NCI-H526 (cell line): ENCODE results near the gene AKAP8.
"Not testable (repeated sequence)": the region's sequence is repeated elsewhere in the genome, so short reads cannot be mapped to it uniquely, and the experiment has no call there.

ENCODE experiments used
- DNase-seq, 2 experiments: peaks; one replicate each; lab custom pipeline; 2025; lab: John Stamatoyannopoulos, UW

The AKAP8 gene

DNA sequence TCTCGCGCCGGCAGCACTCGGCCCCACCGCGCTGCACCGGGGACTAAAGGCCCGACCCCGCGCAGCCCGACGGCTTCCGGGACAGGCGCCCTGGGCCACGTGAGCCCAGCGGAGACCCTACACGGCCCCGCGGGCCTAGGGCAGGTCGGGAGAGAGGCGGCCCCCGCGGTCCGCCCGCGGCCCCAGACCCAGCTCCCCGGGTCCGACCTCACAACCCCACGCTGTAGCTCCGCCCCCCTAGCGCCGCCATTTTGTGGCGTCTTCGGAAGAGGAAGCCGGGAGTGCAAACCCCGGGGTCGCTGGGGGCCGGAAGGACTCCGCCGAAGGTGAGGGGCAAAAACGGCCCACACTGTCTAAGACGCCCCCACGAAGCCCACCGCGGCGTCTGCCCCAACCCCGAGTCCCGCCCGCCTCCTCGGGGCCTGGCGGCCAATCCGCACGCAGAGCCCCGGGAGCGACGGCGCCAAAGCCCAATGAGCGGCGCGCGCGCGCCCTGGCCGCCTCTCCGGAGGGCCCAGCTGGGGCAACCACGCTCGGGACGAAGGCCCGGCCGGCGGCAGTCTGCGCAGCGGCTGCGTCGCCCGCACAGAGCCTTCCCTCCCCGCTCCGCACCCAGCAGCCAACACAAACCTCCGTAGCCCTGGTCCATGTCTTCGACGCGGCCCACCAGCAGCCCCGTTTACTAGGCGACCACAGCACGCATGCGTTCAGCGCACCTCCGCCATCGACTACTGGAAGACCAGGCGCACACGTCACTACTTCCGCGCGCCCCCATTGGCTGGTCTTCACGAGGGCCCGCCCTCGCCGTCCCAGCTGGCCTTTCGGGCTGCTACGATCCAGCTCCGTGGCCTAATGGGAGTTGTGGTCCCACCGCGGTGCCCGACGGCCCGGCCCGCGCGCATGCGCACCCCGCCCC is at the start of gene AKAP8:
TSS of gene AKAP8 (minus strand) at position 705 of the 916 bp plus-strand sequence. CDS start at position 649, 56 bp downstream.
- DNase-seq = peak; percentile 89 to 95

DNA sequence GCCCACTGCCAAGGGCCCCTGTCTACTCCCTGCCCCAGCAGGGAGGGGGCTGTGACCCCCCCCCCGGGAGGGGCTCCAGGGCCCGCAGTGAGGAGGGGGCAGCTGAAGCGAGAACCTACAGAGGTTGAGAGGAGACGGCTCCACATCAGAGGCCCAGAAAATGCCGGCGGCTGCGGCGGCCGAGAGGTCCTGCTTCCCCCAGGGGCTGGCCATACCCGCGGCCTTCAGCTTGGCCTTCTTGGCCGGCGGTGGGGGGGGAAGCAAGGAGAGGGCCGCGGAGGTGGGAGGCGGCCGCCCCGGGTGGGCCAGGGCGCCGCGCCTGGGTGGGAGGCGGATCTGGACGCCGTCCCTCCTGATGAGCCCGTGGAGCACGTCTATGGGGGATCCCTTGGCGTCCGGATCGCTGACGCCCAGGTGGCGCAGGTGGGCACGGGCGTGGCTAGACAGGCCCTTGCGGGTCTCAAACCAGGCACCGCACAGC is 48.4 kb upstream of the AKAP8 start:
- no peak for DNase-seq

DNA sequence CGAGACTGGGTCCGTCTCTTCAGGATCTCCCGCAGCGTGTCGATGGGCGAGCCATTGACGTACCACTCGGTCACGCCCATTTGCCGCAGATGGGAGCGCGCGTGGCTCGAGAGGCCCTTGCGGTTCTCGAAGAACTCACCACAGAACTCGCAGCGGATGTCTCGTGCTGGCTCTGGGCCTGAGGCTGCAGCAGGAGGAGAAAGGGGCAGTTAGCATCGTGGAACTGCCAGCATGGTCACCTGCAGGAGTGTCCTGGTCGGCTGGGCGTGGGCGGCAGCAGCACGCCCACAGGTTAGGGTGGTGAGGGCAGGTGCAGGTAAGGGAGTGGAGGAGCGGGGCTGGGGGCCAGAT is 47.7 kb upstream of the AKAP8 start:
- no peak for DNase-seq

DNA sequence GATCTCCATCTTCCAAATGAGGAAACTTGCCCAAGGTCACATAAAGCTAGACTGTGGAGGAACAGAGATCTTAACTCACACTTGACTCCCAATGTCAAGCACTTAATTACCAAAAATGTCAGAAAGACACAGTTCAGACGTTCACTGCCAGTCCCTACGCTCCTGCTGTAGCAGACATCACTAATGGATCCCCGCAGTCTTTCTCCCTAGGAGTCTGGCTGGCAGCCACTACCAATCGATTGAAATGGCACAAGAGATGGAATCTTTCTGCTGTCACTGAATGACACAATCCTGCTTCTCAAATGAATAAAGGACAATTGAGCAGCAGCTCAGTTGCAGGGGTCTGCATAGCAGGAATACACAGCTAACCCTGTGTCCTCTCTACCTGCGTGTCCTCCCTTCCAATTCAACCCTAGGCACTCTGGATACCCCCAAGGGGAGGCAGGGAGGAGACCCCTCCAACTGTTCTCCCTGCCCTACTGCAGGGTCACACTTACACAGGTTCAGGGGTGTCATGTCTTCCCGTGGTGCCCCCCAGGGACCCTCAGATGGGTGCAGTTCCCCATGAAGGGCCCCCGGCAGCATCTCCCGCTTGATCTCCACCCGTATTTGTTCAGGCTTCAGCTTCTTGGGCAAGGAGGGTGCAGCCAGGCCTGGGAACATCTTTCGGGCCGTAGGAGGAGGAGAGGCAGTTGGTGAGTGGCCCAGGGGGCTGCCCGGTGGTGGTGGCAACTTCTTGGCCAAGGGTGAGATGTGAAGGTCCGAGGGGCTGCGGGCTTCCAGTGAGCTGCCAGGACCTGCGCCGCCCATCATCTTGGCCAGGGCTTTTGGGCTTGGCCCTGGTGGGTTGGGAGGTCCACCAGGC is 47.1 kb upstream of the AKAP8 start:
- peak in 1 of 2 experiments; percentile 2 for DNase-seq

DNA sequence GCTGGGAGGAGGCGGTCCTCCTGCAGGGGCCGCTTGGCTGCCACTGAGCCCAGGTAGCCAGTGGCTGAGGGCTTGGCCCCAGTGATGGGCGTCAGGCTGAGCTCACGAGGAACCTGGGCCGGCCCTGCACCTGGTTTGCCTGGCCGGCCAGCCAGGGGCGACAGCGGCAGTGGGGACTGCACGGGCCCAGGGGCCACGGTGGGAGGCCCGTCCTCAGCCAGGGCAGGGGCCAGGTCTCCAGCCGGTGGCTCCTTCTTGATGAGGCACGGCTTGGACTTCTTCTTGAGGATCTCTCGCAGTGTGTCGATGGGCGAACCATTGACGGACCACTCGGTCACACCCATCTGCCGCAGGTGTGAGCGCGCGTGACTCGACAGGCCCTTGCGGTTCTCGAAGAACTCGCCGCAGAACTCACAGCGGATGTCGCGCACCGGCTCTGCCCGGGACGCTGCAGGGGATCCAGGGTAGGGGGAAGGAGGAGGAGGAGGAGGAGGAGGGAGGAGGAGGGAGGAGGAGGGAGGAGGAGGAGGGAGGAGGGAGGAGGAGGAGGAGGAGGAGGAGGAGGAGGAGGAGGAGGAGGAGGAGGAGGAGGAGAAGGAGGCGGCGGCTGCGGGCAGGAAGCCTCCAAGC is 45.8 kb upstream of the AKAP8 start:
- no peak for DNase-seq

DNA sequence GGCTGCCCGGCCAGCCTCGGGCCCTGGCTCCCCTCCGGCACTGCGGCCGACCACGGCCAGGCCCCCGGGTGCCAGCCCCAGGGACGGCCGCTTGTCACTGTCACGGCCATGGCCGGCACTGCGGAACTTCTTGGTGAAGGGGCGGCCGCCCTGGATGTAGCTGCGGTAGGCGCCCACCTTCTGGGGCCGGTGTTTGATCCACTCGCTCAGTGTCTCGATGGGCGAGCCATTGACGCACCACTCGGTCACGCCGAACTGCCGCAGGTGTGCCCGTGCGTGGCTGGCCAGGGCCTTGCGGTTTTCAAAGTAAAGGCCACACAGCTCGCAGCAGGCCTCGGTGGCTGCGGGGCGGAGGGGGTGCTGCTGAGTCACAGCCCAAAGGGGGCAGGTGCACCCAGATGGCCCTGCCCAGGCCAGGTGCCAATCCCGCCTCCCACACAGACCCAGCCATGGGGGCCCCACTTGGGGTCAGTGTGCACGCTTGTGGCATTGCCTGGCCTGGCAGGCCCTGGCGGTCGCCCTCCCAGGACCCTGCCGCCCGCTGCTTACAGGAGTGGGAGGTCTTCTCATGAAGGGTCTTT is 45.2 kb upstream of the AKAP8 start:
- no peak for DNase-seq

DNA sequence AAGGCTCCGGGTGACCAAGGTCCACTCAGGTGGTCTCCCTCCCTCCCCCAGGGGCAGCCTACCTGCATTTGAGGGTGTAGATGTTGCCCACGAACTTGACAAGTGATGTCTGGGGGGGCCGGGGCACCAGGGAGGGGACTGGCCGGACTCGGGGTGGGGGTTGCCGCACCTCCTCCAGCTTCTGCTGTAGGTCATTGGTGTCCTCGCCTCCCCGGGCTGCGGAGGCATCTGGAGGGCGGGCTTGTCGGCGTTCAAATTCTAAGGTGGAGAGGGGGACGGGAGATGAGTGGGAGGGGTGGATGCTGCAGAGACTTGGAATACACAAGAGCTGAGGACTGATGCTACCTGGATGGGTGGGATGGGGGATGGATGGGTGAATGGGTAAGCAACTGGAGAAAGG is 44.5 kb upstream of the AKAP8 start:
- DNase-seq = no peak

DNA sequence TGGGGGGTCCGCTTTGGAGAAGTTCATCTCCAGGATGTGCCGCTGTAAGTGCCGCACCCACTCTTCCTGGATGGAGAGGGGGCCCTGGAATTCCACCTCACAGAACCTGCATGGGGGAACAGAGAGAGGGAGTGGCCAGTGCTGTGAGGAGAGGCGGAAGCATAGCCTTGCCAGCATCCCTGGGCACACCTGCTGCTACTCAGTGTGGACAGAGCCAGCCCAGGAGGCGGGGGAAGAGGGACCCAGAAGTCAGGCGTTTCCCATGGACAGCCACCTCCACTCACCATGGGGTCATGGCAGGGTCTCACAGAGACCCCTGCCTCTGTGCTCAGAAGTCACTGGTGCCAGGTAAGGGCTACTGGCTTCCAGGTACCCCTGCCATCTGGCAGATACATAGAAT is 43.5 kb upstream of the AKAP8 start:
- DNase-seq = no peak

DNA sequence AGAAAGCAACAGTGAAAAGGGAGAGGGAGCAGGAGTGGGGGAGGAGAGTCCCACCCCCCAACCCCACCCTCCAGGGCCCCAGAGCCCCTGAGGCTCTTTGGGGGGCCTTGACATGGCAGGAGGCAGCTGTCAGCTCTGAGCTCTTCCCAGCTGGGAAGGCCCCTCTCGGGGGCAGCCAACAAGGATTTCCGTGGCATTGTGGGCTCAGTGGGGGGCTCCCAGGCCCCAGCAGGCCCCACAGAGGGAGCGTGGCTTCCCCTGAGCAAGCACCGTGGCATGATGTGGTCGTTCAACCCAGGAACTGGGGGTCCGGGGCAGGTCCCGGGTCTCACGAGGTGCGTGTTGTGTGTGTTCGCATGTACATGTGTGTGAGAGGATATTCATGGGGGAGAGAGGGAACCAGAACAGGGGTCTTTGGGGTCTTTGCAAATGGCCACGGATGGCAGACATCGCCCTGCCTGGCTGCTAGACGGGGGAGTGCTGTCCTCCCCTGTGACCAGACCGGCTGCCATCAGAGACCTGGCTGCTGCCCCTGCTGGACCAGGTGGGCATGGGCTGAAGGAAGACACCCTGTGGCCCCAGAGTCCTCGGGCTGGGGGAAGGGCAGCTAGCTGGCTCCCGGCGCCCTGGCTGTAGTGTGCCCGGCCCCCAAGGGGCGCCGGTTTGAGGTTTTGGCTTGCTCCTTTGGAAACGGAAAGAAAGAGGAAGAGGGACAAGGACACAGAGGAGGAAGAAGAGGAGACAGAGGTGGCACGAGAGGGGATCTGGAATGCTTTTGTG is 42.9 kb upstream of the AKAP8 start:
- no peak for DNase-seq

DNA sequence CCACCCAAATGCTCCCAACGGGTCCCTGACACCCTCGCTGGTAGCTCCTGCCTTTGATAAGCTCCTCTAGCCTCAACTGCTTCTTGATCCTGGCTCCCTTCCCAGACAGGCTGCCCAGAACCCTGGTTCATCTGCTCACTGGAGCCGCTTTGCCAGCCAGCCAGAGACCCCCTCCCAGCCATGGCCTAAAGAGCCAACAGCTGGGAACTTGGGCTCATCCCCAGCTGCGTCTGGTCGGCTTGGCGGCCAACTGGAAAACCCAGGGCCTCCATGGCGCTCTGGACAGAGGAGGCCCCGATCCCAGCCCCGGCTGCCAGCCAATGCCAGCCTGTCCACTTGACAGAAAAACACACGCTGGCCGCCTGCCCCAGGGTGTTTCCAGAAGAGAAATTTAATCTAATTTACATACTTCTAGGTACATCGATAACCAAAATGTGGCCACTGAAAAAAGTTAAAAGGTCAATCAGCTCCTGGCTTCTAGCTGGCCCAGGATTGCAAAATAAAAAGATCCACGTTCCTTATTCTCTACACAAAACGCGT is 42.2 kb upstream of the AKAP8 start:
- no peak for DNase-seq

DNA sequence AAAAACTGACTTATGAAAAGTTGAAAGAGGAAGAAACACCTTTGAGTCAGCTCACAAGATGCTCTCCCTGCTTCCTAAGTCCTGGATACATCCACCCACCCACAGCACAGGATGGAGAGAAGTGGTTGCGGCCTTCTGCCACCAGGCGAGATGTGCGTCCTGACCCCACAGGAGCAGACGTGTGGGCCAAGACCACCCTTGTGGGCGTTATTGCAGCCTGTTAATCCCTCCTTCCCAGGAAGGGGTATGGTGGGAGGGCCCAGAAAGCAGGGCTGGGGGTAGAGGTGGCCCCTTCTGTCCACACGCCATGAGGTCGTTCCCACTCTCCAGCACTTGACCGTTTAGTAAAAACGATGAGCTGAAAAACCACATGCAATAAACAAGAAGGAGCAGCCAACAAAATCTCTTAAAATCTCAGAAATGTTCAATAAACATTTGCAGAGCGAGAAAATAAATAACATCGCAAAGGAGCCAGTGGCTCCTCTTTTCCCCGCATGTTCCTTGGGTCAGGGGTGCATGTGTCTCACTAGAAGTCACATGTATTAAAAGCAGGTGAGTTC is 41.6 kb upstream of the AKAP8 start:
- no peak for DNase-seq

DNA sequence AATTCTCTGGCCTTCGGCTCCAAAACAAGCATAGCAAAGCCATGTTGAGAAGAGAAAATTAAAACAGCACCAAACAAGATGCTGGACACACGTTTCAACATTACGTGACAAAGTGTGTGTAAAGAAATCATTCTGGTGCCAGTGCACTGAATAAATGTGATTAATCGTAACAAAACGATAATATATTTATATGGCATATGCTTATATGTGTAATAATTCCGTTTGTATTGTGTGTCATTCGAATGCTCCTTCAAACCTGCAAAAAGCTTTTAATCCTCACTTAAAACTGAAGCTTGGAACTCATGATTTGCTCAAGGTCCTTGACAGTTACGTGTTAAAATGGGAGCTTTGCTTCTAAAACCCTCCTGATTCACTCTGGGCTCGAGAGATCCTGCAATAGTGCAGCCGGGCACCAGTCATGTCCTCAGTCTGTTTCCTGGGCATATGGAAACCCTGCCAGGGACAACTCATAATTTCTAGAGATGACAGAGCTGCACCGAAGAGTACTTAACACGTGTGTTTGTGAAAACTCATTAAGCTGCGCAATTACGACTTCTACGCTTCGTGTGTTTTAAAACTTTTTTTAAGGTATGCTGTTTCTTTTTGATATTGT is 39.9 kb upstream of the AKAP8 start:
- no peak for DNase-seq

DNA sequence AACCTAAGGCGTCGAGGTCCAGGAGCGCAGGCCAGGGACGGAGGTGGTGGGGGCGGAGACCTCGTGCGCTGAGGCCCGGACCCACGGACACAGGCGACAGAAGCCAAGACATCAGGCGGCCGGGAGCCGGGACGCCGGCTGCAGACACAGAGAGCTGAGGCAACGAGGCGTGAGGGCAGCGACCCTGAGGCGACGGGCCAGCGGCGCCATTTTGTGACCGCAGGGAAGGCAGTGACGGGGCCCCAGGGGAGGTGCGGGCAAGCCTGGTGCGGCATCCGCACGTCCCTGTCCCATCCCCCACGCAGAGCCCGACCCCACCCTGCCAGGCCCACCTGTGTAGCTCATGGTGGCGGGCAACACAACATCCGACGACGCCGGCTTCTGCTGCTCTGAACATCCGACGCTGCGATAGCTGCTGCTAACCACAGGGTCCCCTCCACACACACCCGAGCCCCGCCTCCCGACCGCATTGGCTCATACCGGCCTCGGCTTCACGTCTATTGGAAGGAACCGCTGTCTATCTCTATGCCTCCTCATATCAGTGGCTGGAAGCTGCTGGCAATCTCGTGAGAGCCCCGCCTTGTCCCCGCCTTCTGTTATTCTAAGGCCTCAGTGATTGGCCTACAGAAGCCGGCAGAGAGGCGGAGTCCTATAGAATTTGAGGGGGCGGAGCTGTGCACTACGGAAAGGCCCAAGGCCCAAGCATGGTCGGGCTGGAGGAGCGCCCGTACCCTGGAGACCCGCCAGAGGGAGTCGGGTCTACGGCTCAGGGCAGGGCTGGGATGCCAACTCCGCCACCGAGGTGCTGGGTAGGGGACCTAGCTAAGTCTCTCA is 39.2 kb upstream of the AKAP8 start, which contains the start of gene AKAP8L:
TSS of gene AKAP8L (minus strand) at position 410 of the 834 bp plus-strand sequence. CDS start at position 345, 65 bp downstream.
- peak; percentile 98 for DNase-seq

DNA sequence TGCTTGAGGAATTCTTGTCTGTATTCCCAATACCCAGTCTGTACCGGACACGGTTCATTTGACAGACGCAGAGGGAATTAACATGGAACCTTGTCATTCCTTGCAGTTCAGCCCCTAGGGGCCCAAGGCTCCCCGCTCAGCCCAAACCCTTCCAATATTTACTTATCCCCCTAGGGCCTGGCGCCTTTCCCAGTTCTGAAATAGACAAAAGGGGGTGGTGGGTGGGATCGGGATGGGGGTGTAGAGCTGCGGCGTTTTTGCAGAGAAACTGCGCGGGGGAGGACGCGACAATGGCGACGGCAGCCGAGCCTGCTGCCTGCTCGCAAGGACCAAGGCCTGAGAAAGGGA is 38.6 kb upstream of the AKAP8 start:
- DNase-seq = peak in 1 of 2 experiments; percentile 17

DNA sequence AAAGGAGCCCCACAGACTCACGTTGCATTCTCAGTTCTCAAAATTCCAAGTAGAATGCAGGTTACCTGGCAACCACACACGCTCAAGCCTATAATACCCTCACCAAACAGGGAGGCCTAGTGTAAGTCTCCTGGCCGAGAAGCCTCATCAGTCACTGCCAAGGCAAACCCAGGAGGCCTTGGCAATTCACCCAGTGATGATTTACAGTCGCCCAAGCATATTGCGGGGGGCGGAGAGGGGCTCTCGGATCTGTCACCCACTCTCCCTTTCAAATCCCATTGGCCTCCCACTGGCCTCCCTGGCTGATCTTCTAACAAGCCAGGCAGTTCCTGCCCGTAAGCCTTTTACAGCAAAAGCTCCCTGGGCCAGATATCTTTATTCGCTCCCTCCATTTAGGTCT is 38.1 kb upstream of the AKAP8 start:
- no peak for DNase-seq

DNA sequence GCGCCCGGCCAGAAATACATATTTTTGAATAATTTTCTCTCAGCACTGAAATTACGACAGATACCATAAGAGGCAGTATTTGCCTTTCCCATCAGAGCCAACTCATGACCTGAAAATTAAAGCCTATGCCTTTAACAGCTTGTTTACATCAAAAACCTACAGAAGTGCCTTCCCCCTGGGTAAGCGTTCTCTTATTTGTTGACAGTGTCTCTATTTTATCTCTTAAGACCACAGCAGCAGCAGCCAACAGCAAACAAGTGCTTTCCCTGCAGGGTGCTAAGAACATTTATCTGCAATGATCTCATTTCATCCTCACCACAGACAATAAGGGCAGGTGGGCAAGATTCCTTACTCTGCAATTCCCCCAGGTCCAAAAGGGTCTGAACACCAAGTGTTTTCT is 33.2 kb upstream of the AKAP8 start:
- no peak for DNase-seq

DNA sequence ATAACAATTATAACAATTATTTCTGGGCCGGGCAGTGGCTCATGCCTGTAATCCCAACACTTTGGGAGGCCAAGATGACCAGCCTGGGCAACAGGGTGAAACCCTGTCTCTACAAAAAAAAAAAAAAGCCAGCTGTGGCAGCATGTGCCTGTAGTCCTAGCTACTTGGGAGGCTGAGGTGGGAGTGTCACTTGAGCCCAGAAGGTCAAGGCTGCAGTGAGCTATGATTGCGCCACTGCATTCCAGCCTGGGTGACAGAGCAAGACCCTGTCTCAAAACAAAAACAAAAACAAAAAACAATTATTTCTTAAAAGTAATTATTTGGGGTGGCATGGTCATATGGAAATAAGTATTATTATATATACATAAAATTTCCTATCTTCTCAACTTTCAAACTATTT is 31.8 kb upstream of the AKAP8 start:
- DNase-seq = not testable (repeated sequence)

DNA sequence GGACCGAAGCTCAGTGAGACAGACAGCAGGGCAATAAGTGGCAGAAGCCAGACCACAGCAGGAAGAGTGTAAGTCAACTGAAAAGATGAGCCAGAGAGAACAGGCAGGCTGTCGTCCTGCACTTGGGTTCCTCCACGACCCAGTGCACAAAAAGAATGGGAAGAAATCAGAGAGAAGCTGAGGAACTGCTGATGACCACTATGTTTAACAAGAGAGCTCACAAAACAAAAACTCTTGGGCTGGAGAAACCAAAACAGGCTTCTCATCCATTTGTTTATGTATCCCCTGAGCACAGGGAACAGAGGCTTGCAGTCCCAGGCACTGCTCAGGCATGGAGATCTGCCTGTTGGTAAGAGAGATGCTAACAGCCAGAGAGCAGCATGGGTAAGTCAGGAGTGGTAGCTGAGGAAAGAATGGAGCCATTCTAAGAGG is 25.2 kb upstream of the AKAP8 start:
- DNase-seq = no peak
